ENCODE results near the gene LCA5L. TPM values are rescaled to one million over a fixed set of nuclear protein-coding genes. Genes with fewer than 3 reads are reported as not detected.
A peak's percentile ranks its signal among the peaks of the same experiment; 100 is the strongest.

The LCA5L gene
- total and polyA plus RNA-seq, 2 of the 13 experiments (the other 11 are each of a cell fraction or from before 2014, with no cell fraction given) = 0.13 to 0.55 TPM

DNA sequence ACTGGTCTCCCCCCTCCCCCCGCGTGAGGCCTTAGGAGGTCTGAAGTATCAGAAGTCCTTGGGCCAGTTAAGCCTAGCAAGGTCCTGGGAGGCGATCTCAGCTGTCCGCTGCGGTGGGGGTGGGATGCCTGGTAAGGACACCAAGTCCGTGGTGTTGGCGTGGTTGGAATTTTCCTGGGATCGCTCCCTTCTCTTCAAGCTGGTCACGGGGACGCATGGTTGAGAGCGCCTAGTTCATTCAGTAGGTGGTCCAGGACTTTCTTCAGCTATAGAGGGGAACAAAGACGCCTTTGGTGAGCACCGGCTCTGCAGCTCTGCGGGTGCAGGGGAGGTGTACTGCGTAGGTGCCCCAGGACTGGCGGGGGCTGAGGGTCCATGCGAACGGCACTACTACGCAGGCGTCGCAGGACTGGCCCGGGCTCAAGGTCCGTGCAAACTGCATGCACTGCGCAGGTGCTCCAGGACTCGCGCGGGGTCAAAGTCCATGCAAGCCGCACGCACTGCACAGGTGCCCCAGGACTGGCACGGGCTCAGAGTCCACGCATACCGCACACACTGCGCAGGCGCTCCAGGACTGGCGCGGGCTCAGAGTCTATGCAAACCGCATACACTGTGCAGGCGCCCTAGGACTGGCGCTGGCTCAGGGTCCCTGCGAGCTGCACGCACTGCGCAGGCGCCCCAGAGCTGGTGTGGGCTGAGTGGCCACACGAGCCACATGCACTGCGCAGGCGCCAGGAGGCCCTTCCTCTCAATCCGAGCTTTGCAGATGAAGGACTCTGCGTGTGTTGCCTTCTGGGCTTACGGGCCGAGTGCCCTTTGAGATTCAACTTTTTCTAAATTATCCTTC, 60.1 kb downstream of the LCA5L start (continued):
- TF ChIP-seq AKAP8 (CRISPR knock-in tag; IDR thresholded peaks at IDR 0.05) (peak; percentile 76; the same call in 1 of the 2 replicates), XBP1 (CRISPR knock-in tag; IDR thresholded peaks at IDR 0.05) (no peak), ISX (CRISPR knock-in tag; conservative IDR thresholded peaks at IDR 0.05) (no peak), ZNF773 (CRISPR knock-in tag; IDR thresholded peaks at IDR 0.05; ENCODE audit: borderline replicate concordance) (no peak), ZNF33A (CRISPR knock-in tag; IDR thresholded peaks at IDR 0.05; ENCODE audit: borderline replicate concordance) (no peak), MBNL3 (CRISPR knock-in tag; conservative IDR thresholded peaks at IDR 0.05) (no peak), IKZF4 (CRISPR knock-in tag; IDR thresholded peaks at IDR 0.05; ENCODE audit: borderline replicate concordance, low read depth, not compliant biosample characterization) (no peak), TMF1 (CRISPR knock-in tag; IDR thresholded peaks at IDR 0.05; ENCODE audit: low read depth) (no peak), PITX1 (CRISPR knock-in tag; IDR thresholded peaks at IDR 0.05) (0 out of 2 replicates have a peak, but pooled peaks have one; percentile 49), BORCS8-MEF2B (CRISPR knock-in tag; IDR thresholded peaks at IDR 0.05) (peak; percentile 55), ZNF253 (CRISPR knock-in tag; IDR thresholded peaks at IDR 0.05; ENCODE audit: borderline replicate concordance) (no peak), FOXA1 (IDR thresholded peaks at IDR 0.05) (no peak), FOXA1 (CRISPR knock-in tag; IDR thresholded peaks at IDR 0.05) (peak; percentile 53), ZNF251 (CRISPR knock-in tag; IDR thresholded peaks at IDR 0.05) (no peak)
- TF ChIP-seq, protein P1, sequence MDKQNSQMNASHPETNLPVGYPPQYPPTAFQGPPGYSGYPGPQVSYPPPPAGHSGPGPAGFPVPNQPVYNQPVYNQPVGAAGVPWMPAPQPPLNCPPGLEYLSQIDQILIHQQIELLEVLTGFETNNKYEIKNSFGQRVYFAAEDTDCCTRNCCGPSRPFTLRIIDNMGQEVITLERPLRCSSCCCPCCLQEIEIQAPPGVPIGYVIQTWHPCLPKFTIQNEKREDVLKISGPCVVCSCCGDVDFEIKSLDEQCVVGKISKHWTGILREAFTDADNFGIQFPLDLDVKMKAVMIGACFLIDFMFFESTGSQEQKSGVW (CRISPR knock-in tag; IDR thresholded peaks at IDR 0.05; ENCODE audit: borderline replicate concordance) = no peak
- TF ChIP-seq, protein P2, sequence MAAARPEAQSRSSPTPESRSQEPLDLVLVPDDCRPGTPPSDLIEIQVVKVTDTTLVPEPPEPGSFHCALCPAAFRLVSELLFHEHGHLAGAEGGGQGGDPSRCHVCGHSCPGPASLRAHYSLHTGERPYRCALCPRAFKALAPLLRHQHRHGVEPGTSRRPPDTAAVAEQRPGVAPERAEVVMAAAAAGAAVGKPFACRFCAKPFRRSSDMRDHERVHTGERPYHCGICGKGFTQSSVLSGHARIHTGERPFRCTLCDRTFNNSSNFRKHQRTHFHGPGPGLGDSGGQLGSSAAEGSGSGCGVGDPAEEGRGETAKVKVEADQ (CRISPR knock-in tag; IDR thresholded peaks at IDR 0.05; ENCODE audit: borderline replicate concordance) = no peak
- TF ChIP-seq, protein P3, sequence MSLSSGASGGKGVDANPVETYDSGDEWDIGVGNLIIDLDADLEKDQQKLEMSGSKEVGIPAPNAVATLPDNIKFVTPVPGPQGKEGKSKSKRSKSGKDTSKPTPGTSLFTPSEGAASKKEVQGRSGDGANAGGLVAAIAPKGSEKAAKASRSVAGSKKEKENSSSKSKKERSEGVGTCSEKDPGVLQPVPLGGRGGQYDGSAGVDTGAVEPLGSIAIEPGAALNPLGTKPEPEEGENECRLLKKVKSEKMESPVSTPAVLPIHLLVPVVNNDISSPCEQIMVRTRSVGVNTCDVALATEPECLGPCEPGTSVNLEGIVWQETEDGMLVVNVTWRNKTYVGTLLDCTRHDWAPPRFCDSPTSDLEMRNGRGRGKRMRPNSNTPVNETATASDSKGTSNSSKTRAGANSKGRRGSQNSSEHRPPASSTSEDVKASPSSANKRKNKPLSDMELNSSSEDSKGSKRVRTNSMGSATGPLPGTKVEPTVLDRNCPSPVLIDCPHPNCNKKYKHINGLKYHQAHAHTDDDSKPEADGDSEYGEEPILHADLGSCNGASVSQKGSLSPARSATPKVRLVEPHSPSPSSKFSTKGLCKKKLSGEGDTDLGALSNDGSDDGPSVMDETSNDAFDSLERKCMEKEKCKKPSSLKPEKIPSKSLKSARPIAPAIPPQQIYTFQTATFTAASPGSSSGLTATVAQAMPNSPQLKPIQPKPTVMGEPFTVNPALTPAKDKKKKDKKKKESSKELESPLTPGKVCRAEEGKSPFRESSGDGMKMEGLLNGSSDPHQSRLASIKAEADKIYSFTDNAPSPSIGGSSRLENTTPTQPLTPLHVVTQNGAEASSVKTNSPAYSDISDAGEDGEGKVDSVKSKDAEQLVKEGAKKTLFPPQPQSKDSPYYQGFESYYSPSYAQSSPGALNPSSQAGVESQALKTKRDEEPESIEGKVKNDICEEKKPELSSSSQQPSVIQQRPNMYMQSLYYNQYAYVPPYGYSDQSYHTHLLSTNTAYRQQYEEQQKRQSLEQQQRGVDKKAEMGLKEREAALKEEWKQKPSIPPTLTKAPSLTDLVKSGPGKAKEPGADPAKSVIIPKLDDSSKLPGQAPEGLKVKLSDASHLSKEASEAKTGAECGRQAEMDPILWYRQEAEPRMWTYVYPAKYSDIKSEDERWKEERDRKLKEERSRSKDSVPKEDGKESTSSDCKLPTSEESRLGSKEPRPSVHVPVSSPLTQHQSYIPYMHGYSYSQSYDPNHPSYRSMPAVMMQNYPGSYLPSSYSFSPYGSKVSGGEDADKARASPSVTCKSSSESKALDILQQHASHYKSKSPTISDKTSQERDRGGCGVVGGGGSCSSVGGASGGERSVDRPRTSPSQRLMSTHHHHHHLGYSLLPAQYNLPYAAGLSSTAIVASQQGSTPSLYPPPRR (CRISPR knock-in tag; IDR thresholded peaks at IDR 0.05; ENCODE audit: borderline replicate concordance) = peak; percentile 90; the same call in 1 of the 2 replicates
- TF ChIP-seq, protein P4, sequence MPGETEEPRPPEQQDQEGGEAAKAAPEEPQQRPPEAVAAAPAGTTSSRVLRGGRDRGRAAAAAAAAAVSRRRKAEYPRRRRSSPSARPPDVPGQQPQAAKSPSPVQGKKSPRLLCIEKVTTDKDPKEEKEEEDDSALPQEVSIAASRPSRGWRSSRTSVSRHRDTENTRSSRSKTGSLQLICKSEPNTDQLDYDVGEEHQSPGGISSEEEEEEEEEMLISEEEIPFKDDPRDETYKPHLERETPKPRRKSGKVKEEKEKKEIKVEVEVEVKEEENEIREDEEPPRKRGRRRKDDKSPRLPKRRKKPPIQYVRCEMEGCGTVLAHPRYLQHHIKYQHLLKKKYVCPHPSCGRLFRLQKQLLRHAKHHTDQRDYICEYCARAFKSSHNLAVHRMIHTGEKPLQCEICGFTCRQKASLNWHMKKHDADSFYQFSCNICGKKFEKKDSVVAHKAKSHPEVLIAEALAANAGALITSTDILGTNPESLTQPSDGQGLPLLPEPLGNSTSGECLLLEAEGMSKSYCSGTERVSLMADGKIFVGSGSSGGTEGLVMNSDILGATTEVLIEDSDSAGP (CRISPR knock-in tag; IDR thresholded peaks at IDR 0.05; ENCODE audit: borderline replicate concordance) = peak; percentile 87; the same call in 1 of the 2 replicates
